ENCODE data around the gene SRGAP2B. TPM values are rescaled to one million over a fixed set of nuclear protein-coding genes. Genes with fewer than 3 reads are reported as not detected.
"Not testable (repeated sequence)": the region's sequence is repeated elsewhere in the genome, so short reads cannot be mapped to it uniquely, and the experiment has no call there.

Gene SRGAP2B
- total RNA-seq, 1 donor: 4.6 TPM

- DNase-seq (ENCODE audit: low read depth in 2 of 3, low spot score in 2 of 3): not testable (repeated sequence)
Measured at GRCh38 chr1:145000743-145001326, 94.3 kb downstream of the SRGAP2B start.

GRCh38 chr1:145000074-145000742 is 94.9 kb downstream of the SRGAP2B start:
- not testable (repeated sequence) for DNase-seq (ENCODE audit: low read depth in 2 of 3, low spot score in 2 of 3)

- not testable (repeated sequence) for DNase-seq (ENCODE audit: low read depth in 2 of 3, low spot score in 2 of 3)
Measured at GRCh38 chr1:144998981-144999273, 96.2 kb downstream of the SRGAP2B start.

GRCh38 chr1:144998134-144998980 is 96.8 kb downstream of the SRGAP2B start:
- not testable (repeated sequence) for DNase-seq (ENCODE audit: low read depth in 2 of 3, low spot score in 2 of 3)

GRCh38 chr1:144995833-144996410 is 99.2 kb downstream of the SRGAP2B start:
- DNase-seq (ENCODE audit: low read depth in 2 of 3, low spot score in 2 of 3): not testable (repeated sequence)

- not testable (repeated sequence) for DNase-seq (ENCODE audit: low read depth in 2 of 3, low spot score in 2 of 3)
Measured at GRCh38 chr1:144992915-144993314, 102.2 kb downstream of the SRGAP2B start.

GRCh38 chr1:144990611-144991010 is 104.5 kb downstream of the SRGAP2B start:
- DNase-seq (ENCODE audit: low read depth in 2 of 3, low spot score in 2 of 3): not testable (repeated sequence)

GRCh38 chr1:144987131-144987530 is 108.0 kb downstream of the SRGAP2B start:
- not testable (repeated sequence) for DNase-seq (ENCODE audit: low read depth in 2 of 3, low spot score in 2 of 3)

GRCh38 chr1:144986171-144986860 is 108.8 kb downstream of the SRGAP2B start:
- DNase-seq (ENCODE audit: low read depth in 2 of 3, low spot score in 2 of 3): not testable (repeated sequence)

GRCh38 chr1:144985550-144986170 is 109.5 kb downstream of the SRGAP2B start:
- not testable (repeated sequence) for DNase-seq (ENCODE audit: low read depth in 2 of 3, low spot score in 2 of 3)

GRCh38 chr1:144982802-144983525 is 112.2 kb downstream of the SRGAP2B start:
- DNase-seq (ENCODE audit: low read depth in 2 of 3, low spot score in 2 of 3): not testable (repeated sequence)

- DNase-seq (ENCODE audit: low read depth in 2 of 3, low spot score in 2 of 3): not testable (repeated sequence)
Measured at GRCh38 chr1:144981157-144981556, 114.0 kb downstream of the SRGAP2B start.

- not testable (repeated sequence) for DNase-seq (ENCODE audit: low read depth in 2 of 3, low spot score in 2 of 3)
Measured at GRCh38 chr1:144979960-144980595, 115.0 kb downstream of the SRGAP2B start.

GRCh38 chr1:144977856-144978255 is 117.3 kb downstream of the SRGAP2B start:
- DNase-seq (ENCODE audit: low read depth in 2 of 3, low spot score in 2 of 3): not testable (repeated sequence)

- not testable (repeated sequence) for DNase-seq (ENCODE audit: low read depth in 2 of 3, low spot score in 2 of 3)
Measured at GRCh38 chr1:144971936-144972335, 123.2 kb downstream of the SRGAP2B start.

- not testable (repeated sequence) for DNase-seq (ENCODE audit: low read depth in 2 of 3, low spot score in 2 of 3)
Measured at GRCh38 chr1:144966488-144966887, 128.6 kb downstream of the SRGAP2B start.

- not testable (repeated sequence) for DNase-seq (ENCODE audit: low read depth in 2 of 3, low spot score in 2 of 3)
Measured at GRCh38 chr1:144964765-144965164, 130.4 kb downstream of the SRGAP2B start.

- DNase-seq (ENCODE audit: low read depth in 2 of 3, low spot score in 2 of 3): not testable (repeated sequence)
Measured at GRCh38 chr1:144964186-144964585, 130.9 kb downstream of the SRGAP2B start.

GRCh38 chr1:144963571-144963970 is 131.6 kb downstream of the SRGAP2B start:
- DNase-seq (ENCODE audit: low read depth in 2 of 3, low spot score in 2 of 3): not testable (repeated sequence)
